ENCODE measurements around the gene DHRS3. TPM values are rescaled to one million over a fixed set of nuclear protein-coding genes. Genes with fewer than 3 reads are reported as not detected.

The DHRS3 gene
- total RNA-seq, 1 experiment from 2014 or later = 37.7 TPM

- Mint-ChIP-seq H3K27ac (no peak overlapping the region), H3K27me3 (ENCODE audit: low read depth) (peaks cover 5% of the 10 kb centered on the region), H3K4me1 (peaks cover 7% of the 10 kb centered on the region; the same call in 1 of the 2 replicates), H3K36me3 (no peaks in the 10 kb centered on the region), H3K9me3 (peaks cover 16% of the 10 kb centered on the region; the same call in 1 of the 2 replicates), H3K4me3 (no peak overlapping the region)
- POLR2A ChIA-PET = no interaction called here
- ATAC-seq (no peak), DNase-seq (ENCODE audit: low spot score) (no peak)
- CTCF ChIA-PET = interaction anchor here (1.1 to 2.3 kb wide), 2 partner anchors 10 to 32 kb away, joined by 3 to 13 read pairs; no protein-coding TSS in a partner anchor
- TF ChIP-seq FOXK1 (CRISPR knock-in tag; IDR thresholded peaks at IDR 0.05) = no peak
- TF ChIP-seq, protein P1, sequence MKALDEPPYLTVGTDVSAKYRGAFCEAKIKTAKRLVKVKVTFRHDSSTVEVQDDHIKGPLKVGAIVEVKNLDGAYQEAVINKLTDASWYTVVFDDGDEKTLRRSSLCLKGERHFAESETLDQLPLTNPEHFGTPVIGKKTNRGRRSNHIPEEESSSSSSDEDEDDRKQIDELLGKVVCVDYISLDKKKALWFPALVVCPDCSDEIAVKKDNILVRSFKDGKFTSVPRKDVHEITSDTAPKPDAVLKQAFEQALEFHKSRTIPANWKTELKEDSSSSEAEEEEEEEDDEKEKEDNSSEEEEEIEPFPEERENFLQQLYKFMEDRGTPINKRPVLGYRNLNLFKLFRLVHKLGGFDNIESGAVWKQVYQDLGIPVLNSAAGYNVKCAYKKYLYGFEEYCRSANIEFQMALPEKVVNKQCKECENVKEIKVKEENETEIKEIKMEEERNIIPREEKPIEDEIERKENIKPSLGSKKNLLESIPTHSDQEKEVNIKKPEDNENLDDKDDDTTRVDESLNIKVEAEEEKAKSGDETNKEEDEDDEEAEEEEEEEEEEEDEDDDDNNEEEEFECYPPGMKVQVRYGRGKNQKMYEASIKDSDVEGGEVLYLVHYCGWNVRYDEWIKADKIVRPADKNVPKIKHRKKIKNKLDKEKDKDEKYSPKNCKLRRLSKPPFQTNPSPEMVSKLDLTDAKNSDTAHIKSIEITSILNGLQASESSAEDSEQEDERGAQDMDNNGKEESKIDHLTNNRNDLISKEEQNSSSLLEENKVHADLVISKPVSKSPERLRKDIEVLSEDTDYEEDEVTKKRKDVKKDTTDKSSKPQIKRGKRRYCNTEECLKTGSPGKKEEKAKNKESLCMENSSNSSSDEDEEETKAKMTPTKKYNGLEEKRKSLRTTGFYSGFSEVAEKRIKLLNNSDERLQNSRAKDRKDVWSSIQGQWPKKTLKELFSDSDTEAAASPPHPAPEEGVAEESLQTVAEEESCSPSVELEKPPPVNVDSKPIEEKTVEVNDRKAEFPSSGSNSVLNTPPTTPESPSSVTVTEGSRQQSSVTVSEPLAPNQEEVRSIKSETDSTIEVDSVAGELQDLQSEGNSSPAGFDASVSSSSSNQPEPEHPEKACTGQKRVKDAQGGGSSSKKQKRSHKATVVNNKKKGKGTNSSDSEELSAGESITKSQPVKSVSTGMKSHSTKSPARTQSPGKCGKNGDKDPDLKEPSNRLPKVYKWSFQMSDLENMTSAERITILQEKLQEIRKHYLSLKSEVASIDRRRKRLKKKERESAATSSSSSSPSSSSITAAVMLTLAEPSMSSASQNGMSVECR (CRISPR knock-in tag; IDR thresholded peaks at IDR 0.05; ENCODE audit: borderline replicate concordance) = no peak
- TF ChIP-seq KAT7 (CRISPR knock-in tag; IDR thresholded peaks at IDR 0.05; ENCODE audit: borderline replicate concordance) = no peak
- no peak for TF ChIP-seq ZNF138 (CRISPR knock-in tag; conservative IDR thresholded peaks at IDR 0.05)
- no peak for TF ChIP-seq NR1H2 (CRISPR knock-in tag; IDR thresholded peaks at IDR 0.05)
- TF ChIP-seq SMAD4 (CRISPR knock-in tag; IDR thresholded peaks at IDR 0.05) = no peak
- no peak for TF ChIP-seq NFYB (CRISPR knock-in tag; conservative IDR thresholded peaks at IDR 0.05; ENCODE audit: low read depth)
- TF ChIP-seq NFE2L1 (CRISPR knock-in tag; IDR thresholded peaks at IDR 0.05) = no peak
- no peak for TF ChIP-seq ZNF281 (CRISPR knock-in tag; IDR thresholded peaks at IDR 0.05)
- TF ChIP-seq ZNF219 (CRISPR knock-in tag; IDR thresholded peaks at IDR 0.05; ENCODE audit: borderline replicate concordance) = no peak
- TF ChIP-seq JUN (CRISPR knock-in tag; IDR thresholded peaks at IDR 0.05) = no peak
- TF ChIP-seq, protein P2, sequence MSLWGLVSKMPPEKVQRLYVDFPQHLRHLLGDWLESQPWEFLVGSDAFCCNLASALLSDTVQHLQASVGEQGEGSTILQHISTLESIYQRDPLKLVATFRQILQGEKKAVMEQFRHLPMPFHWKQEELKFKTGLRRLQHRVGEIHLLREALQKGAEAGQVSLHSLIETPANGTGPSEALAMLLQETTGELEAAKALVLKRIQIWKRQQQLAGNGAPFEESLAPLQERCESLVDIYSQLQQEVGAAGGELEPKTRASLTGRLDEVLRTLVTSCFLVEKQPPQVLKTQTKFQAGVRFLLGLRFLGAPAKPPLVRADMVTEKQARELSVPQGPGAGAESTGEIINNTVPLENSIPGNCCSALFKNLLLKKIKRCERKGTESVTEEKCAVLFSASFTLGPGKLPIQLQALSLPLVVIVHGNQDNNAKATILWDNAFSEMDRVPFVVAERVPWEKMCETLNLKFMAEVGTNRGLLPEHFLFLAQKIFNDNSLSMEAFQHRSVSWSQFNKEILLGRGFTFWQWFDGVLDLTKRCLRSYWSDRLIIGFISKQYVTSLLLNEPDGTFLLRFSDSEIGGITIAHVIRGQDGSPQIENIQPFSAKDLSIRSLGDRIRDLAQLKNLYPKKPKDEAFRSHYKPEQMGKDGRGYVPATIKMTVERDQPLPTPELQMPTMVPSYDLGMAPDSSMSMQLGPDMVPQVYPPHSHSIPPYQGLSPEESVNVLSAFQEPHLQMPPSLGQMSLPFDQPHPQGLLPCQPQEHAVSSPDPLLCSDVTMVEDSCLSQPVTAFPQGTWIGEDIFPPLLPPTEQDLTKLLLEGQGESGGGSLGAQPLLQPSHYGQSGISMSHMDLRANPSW (CRISPR knock-in tag; conservative IDR thresholded peaks at IDR 0.05; ENCODE audit: low read depth) = no peak
- TF ChIP-seq TCF7 (CRISPR knock-in tag; IDR thresholded peaks at IDR 0.05; ENCODE audit: low read depth) = no peak
- no peak for TF ChIP-seq RORB (CRISPR knock-in tag; IDR thresholded peaks at IDR 0.05)
- no peak for TF ChIP-seq TEAD1 (CRISPR knock-in tag; IDR thresholded peaks at IDR 0.05)
- TF ChIP-seq OVOL2 (CRISPR knock-in tag; IDR thresholded peaks at IDR 0.05; ENCODE audit: borderline replicate concordance) = no peak
- no peak for TF ChIP-seq MAX (CRISPR knock-in tag; IDR thresholded peaks at IDR 0.05)
- TF ChIP-seq CBFB (CRISPR knock-in tag; IDR thresholded peaks at IDR 0.05; ENCODE audit: low read depth) = no peak
- TF ChIP-seq ZNF232 (CRISPR knock-in tag; IDR thresholded peaks at IDR 0.05) = no peak
- no peak for TF ChIP-seq NR3C1 (CRISPR knock-in tag; conservative IDR thresholded peaks at IDR 0.05; ENCODE audit: low read depth)
Measured at GRCh38 chr1:12648741-12649140, 30.7 kb upstream of the DHRS3 start.

All from WTC11 (cell line).